ENCODE data around the gene FOXJ3.
"Not testable (repeated sequence)": the region's sequence is repeated elsewhere in the genome, so short reads cannot be mapped to it uniquely, and the experiment has no call there.

FOXJ3 gene

DNA sequence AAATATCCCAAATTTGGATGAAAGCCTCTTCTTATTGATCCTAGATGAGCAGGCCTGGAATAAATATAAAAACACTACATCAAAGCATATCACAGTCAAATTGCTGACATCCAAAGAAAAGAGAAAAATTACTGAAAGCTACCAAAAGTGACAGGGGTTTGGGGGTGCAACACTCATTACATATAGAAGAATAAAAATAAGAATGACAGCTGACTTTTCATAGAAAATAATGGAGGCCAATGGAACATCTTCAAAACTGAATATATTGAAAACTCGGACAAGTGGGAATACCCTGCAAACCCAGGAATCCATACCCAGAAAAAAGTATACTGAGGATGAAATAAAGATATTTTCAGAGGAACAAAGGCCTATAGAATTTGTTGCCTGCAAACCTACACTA is 84.0 kb downstream of the FOXJ3 start:
- DNase-seq (ENCODE audit: low spot score), result no peak

DNA sequence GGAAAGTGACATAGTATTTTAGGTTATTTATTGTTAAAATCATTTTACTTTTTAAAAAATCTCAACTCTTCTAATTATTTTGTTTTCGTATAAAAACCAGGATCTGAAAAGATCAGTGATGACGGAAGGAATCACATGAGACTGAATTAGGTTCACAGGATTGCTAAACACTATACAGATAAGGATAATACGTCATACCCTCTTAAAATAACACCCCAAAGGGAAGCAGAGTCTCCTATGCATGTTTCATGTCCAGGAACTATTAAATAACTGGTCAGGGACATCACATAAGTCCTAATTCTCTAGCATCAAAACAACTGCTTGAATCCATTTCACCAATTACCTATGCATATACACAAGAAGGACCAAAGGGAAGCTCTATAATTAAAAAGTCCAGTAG is 84.9 kb downstream of the FOXJ3 start:
- DNase-seq (ENCODE audit: low spot score), result no peak

DNA sequence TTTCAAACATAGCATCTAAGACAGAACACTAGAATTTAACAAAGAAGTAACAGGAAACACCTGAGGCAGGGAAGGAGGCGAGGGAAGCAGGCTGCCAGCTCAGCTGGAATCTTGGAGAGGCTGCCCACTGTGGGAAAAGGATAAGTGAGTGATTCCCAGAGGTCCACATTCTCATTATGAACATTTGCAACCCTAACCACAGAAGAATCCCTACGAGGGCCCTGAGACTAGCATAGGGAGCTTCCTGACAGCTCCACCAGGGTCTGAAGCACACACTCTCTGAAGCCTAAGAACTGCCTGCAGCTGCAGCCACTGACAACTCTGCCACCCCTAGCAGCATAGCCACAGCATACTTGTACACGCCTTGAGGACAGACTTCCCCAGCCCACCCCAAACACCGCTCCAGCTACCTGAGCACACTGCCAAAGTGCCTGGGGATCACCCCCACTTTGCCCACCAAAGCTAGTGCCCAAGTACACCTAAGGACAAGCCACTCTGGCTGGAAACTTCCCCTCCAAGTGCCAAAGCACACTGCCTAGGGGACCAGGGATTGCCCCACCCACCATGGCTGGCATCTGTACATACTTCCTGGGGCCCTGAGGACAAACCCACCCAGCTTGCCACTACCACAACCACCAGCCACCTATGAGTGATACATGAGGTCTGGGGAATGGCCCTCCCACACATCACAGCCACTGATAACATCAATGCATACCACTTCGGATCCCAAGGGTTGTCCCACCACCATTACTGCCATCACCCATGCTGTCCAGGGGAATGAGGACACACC is 93.9 kb downstream of the FOXJ3 start:
- DNase-seq (ENCODE audit: low spot score), result no peak

DNA sequence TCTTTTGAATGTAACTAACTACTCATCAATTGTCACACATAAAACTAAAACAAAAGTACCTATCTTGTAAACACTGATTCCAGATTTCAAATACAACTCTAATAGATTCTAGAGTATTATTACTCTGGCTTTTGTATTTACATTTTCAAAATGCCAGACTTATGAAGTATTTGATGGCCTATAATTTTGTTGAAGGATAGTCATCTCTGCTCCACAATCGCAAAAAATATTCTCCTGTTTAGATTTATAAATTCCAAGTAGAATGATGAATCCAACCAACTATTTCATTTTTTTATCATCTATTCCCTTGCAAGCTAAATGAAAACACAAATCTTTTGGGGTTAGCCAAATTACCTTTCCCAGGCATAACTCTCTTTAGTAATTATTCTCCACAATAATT is 95.5 kb downstream of the FOXJ3 start:
- no peak for DNase-seq (ENCODE audit: low spot score)

DNA sequence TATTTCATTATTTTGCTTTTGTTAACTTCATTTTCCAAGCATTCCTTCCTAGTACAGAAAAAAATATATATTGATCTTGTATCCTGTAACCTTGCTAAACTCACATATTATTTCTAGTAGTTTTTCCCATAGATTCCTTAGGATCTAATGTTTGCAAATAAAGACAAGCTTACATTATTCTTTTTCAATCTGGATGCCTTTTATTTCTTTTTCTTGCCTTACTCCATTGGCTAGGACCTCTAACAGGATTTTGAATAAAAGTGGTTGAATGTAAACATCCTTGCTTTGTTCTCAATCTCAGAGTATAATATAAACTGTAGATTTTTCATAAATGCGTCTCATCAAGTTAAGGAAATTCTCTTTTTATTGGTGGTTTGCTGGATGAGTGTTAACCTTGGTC is 96.0 kb downstream of the FOXJ3 start:
- no peak for DNase-seq (ENCODE audit: low spot score)

DNA sequence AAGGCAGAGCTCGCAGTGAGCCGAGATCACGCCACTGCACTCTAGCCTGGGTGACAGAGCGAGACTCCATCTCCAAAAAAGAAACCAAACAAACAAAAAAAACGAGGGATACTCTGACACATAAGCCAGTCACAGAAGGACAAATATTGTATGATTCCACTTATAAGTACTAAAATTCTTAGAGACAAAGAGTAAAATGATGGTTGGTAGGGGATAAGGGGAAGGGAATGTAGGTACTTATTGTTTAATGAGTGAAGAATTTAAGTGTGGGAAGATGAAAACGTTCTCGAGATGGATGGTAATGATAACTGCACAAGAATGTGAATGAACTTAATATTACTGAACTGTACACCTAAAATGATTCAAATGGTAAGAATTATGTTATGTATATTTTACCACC is 103.8 kb downstream of the FOXJ3 start:
- no peak for DNase-seq (ENCODE audit: low spot score)

DNA sequence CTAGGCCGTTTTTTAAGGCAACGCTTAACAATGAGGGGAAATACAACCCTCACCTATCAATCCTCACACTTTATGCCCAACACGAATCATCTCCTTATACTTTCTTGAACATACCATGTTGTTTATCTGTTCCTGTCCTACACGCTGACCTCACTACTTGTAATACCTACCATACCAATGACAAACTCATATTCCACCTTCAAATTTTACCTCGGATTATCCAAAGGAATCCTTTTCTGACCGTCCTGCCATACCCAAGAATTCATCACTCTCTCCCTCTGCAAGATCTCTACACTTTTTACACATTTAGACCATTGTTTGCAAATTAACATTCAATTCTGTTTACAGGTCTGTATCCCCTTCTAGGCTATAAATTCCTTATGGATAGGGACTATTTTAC is 106.1 kb downstream of the FOXJ3 start:
- DNase-seq (ENCODE audit: low spot score), result no peak

DNA sequence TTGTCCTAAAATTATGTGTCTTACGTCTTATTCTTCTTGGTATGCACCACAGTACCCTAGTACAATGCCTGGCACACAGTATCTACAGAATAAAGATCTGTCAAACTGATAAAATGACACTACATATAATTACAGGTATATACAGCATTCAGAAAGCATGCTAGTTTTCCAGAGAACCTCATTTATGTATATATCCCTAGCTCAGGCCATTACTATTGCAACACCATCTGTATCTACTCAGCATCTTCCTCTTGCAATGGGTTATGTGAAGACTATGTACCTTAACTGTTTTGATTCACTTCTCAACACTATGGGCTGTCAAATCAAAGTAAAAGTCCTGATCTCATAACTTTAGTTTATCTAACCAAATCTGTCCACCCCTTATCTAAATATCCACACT is 112.0 kb downstream of the FOXJ3 start:
- no peak for DNase-seq (ENCODE audit: low spot score)

DNA sequence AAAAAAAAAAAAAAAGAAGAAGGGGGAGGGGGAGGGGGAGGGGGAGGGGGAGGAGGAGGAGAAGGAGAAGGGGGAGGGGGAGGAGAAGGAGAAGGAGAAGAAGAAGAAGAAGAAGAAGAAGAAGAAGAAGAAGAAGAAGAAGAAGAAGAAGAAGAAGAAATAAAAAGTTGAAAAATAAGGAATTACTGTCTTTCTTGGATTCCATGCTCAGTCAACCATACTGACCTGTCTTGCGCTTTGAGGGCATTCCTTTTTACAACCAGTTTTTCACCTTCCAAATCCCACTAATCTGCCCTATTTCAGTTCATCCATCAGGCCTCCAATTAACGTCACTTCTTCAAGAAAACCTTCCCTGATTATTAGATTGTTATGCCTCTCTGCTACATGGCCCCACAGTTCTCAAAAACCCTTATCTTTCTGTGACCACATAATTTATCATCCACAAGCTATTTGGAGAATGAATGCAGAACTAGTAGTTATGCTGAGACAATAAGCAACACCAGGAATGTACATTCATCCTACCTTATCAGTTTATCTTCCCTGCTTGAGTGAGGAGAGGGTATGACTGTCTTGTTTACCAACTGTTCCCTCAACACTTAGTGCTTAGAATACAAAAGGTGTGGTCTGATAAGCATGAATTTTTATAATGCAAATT is 113.0 kb downstream of the FOXJ3 start:
- no peak for DNase-seq (ENCODE audit: low spot score)

DNA sequence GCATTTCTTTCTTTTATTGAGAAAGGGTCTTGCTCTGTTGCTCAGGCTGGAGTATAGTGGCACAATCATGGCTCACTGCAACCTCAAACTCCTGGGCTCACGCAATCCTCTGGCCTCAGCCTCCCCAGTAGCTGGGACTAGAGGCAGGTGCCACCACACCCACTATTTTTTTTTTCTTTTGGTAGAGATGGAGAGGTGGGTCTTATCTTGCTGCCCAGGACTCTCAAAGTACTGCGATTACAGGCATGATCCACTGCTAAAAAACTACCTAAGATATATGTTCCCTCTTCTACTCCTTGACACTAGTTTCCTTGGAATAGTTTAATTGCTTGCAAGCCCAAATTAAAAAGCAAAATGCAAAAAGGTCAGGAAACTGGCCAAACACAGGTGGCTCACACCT is 113.6 kb downstream of the FOXJ3 start:
- no peak for DNase-seq (ENCODE audit: low spot score)

DNA sequence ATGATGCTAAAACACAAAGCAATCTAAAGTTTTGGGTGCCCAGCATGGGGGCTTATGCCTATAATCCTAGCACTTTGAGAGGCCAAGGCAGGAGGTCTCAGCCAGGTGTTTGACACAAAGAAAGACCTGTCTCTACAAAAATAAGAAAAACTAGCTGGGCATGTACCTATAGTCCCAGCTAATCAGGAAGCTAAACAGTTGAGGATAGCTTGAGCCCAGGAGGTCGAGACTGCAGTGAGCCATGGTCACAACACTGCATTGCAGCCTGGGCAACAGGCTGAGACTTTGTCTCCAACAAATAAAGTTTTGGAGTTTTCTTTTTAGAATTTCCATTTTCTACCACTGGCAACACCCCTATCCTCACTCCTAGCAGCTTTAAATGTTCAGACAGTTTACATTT is 115.4 kb downstream of the FOXJ3 start:
- DNase-seq (ENCODE audit: low spot score), result no peak

DNA sequence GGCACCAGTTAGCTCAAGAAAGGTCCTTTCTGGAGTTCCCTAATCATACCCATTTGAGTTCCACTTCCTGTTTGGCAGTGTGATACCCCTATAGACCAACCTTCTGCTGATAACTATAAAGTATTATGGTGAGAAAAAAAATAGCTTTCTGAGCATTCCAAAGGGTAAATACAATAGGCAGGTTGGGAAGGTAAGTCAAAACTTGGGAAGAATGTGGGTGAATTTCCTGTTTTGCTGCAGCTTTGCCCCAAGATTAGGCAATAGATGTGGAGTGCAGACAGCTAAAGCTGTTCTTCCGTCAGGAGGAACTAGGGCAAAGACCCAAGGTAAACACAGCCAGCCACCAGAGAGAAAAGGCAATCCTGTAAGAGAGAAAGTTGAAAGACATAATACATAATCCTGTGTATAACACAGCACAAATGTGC is 120.6 kb downstream of the FOXJ3 start:
- DNase-seq (ENCODE audit: low spot score), result no peak

DNA sequence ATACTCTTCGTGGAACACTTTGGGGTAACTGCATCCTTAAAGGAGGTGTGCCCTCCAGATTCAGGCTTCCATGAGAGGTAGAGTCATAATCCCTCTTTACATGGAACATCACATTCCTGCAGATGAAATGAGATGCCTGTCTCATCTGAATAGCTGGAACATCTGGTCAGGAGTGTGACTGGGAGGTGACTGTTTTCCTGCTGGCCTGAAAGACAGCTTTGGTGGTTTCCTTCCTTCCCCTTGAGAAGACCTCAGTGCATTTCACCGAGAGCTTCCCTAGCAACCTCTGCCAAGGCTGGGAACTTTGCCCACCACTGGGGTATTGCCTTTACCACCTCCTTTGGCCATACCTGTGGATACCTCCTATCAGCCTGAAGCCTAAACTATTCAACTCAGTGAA is 123.8 kb downstream of the FOXJ3 start:
- no peak for DNase-seq (ENCODE audit: low spot score)

DNA sequence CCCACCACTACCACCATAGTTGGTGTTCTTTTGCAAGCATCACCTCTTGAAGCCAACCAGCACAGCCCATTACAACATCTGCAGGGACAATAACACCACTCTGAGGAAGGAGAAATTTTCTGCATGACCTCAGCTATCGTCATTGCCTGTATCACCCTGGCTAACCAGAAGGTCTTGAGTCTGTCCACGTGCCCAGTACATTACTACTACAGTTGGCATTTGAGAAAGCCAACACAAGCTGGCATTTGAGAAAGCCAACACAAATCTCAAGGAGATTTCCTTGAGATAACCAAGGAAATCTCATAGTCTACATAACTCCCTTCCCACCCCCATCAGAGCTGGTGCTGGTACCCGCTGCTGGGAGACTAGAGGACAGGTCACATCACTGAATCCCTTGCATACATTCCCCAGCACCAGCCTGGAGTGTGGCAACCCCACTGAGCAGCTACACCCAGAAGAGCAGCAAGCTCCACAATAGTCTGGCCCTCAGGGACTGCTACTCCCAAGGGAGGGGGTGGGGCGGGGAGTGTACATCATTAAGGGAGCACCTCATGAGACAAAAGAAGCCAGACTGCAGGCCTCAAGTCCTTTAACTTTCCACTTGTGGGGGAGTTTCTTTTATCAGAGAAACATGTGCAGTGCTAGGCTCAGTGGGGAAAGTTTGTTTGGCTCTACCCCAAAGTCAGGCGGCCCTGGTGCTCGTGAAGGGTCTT is 124.5 kb downstream of the FOXJ3 start:
- no peak for DNase-seq (ENCODE audit: low spot score)

DNA sequence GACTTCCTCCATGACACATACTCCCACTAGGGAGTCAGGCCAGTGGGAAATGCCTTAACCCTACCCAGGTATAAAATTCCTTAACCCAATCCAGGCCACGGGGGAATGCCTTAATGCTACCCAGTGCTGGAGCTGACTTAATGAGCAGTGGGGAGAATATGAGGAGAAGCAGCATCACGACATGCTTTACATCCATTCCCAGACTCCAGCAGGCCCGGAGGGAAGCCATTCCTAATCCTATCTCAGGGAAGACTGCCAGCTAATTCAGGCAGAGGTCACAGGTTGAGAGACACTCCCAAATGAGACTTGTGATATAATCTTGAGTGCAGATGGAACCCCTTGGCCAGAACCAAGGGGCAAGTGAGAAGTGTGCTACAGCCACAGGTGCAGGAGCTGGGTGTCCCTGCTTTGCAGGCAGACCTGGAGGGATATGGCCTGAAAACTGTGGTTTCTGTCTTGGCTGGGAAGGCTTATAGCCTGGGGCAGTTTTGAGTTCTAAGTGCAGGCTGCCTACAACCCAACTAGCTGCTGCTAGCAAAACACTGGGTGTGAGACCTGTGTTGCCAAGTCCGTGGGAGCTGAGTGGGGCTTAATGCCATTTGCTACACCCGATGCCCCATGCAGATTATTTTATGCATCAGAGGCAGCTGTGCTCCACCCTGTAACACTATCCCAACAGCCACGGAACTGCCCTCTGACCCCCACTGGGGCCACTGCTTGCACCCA is 125.3 kb downstream of the FOXJ3 start:
- DNase-seq (ENCODE audit: low spot score), result no peak

DNA sequence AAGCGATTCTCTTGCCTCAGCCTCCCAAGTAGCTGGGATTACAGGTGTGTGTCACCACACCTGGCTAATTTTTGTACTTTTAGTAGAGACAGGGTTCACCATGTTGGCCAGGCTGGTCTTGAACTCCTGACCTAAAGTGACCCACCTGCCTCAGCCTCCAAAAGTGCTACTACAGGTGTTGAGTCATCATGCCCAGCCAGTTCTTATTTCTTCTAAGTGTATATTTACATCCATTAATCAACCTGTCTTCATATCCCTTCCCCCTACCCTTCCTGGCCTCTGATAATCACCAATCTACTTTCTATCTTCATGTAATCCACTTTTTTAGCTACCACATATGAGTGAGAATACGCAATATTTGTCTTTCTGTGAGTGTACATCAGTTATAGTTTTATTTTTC is 128.1 kb downstream of the FOXJ3 start:
- DNase-seq (ENCODE audit: low spot score), result not testable (repeated sequence)

DNA sequence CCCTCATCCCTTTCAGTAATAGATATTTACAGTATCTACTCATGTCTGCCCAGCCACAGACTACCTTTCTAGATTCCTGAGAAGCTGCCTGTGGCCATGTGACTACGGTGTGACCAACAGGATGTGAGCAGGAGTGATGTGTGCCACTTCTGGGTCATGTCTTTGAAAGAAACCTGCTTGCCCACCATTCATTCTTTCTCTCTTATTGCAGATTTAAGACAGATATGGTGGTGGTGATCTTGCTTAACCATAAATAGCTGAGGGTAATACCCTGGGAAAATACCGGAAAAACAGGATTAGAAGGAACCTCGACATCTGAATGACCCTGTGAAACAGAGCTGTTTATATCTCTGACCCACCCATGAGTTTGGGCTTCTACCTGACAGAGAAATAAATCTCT is 128.9 kb downstream of the FOXJ3 start:
- no peak for DNase-seq (ENCODE audit: low spot score)

DNA sequence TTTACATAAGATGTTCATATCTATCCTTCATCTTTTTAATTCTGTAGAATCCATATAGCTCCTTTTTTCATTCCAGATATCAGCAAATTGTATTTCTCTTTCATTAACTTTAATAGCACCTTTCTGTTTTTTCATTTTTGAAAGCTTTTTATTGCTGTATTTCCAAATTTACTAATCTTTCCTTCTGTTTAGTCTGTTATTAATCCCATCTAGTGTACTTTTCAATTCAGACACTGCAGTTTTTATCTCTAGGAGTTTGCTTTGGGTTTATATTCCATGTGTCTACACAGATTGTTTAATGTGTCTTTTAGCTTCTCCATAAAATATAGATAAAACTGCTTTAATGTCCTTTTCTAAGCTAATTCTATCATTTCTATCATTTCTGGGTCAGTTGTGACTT is 133.0 kb downstream of the FOXJ3 start:
- DNase-seq (ENCODE audit: low spot score), result no peak

DNA sequence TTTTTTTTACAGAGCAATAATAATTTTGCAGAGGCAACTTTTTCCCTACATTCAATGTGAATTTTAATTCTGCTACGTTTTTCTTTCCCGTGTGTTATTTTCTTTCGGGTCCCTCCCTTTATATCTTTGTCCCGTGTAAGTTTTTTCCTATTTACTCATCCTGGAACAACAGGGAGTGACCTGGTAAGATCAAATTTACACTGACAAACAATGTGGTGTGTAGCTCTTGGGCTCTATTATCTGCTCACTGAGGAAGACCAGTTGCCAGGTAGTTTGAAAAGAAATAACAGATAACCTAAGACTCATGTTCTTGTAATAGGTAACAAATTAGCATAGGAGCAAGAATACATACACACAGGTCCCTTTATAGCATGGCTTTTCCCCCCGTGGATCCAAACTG is 136.8 kb downstream of the FOXJ3 start:
- no peak for DNase-seq (ENCODE audit: low spot score)

DNA sequence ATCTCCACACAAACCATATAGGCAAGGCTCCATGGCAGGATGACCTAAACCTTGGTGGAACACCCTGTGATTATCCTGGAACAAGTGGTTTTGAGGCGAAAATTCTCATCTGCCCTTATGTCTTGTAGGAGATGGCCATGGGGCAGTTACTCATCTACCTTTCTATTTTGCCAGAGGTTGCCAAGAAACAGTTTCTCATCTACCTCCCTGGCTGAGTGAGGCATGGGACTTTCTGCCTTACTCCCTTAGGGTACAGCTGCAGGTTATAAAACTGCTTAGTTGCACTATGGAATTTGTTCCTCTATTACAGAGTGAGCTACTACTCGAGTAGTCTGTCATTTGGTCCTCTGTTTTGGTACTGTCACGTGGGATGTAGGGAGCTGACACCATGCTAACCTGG is 139.2 kb downstream of the FOXJ3 start:
- DNase-seq (ENCODE audit: low spot score), result no peak

DNA sequence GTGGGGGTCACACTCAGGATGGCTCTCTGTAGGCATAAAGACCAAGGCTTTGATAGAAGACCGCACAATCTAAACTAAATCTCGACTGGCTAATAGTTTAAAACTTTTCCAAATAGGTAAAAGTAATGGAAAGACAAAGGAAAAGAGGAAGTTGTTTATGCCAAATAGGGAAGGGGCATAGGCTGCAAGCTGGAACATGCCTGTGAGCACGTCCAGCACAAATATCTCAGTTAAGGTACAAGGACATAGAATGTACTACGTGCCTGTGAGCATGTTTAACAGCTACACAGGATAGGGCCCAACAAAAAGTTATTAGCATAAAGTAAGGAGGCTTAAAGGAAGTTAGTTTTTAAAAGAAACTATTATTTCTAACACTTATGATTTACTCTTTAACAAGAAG is 142.9 kb downstream of the FOXJ3 start:
- DNase-seq (ENCODE audit: low spot score), result no peak

DNA sequence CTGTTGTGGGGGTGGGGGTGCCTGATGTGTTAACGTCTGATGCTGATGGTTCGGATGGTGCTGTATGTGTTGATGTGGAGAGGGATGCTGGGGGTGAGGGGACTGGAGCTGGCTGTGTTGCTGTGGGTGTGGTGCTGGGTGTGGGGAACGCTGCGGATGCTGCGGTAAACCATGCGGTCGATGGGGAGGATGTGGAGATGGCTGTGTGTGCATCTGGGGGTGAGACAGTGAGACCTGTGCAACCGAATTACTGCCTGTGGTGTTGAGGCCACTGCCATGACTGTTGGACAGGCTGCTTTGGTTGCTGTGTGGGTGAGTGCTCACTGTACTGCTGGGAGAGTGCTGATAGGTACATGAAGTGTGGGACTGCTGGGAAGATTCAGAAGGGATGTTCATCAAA is 143.7 kb downstream of the FOXJ3 start:
- DNase-seq (ENCODE audit: low spot score), result no peak
